OCI-M2 (cell line): ENCODE data around the gene NPIPA1.
"Not testable (repeated sequence)": the region's sequence is repeated elsewhere in the genome, so short reads cannot be mapped to it uniquely, and the experiment has no call there.

Source experiments
- DNase-seq: peaks from one replicate; lab custom pipeline; 2025; ENCODE audit not compliant: unreplicated experiment; lab: John Stamatoyannopoulos, UW

NPIPA1 gene

DNA sequence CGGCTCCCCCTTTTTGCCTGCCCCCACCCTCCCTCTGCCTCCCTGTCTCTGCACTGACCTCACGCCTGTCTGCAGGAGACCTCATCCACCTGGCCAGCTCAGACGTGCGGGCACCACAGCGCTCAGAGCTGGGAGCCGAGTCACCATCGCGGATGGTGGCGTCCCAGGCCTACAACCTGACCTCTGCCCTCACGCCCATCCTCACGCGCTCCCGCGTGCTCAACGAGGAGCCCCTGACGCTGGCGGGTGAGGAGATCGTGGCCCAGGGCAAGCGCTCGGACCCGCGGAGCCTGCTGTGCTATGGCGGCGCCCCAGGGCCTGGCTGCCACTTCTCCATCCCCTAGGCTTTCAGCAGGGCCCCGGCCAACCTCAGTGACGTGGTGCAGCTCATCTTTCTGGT, 8.1 kb upstream of the NPIPA1 start:
- DNase-seq = not testable (repeated sequence)

DNA sequence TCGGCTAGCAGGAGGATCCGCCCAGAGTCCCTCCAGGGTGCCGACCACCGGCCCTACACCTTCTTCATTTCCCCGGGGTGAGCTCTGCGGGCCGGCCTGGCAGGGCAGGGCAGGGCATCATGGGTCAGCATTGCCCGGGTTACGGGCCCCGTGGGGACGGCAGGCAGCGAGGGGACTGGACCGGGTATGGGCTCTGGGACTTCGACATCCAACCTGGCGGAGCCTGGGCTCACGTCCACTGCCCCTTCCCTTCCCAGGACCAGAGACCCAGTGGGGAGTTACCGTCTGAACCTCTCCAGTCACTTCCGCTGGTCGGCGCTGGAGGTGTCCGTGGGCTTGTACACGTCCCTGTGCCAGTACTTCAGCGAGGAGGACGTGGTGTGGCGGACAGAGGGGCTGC, 7.0 kb upstream of the NPIPA1 start:
- DNase-seq = not testable (repeated sequence)

DNA sequence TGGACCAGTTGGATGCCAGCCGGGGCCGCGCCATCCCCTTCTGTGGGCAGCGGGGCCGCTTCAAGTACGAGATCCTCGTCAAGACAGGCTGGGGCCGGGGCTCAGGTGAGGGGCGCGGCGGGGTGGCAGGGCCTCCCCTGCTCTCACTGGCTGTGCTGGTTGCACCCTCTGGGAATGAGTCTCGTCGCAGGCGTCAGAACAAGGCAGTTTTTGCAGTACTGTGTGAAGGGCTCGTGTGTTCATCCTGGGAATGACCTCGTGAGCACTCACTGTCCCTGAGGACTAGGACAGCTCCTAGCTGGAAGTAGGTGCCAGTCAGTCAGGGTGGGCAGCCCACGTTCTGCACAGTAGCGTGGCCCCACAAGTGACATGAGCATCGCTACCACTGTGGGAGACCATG, 6.3 kb upstream of the NPIPA1 start:
- DNase-seq = not testable (repeated sequence)

DNA sequence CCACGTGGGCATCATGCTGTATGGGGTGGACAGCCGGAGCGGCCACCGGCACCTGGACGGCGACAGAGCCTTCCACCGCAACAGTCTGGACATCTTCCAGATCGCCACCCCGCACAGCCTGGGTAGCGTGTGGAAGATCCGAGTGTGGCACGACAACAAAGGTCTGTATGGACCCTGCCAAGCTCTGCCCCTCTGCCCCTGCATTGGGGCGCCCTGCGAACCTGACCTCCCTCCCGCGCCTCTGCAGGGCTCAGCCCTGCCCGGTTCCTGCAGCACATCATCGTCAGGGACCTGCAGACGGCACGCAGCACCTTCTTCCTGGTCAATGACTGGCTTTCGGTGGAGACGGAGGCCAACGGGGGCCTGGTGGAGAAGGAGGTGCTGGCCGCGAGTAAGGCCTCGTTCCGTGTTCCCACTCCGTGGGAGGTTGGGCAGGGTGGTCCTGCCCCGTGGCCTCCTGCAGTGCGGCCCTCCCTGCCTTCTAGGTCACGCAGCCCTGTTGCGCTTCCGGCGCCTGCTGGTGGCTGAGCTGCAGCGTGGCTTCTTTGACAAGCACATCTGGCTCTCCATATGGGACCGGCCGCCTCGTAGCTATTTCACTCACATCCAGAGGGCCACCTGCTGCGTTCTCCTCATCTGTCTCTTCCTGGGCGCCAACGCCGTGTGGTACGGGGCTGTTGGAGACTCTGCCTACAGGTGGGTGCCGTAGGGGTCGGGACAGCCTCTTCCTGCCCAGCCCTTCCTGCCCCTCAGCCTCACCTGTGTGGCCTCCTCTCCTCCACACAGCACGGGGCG, 4.5 kb upstream of the NPIPA1 start:
- DNase-seq = not testable (repeated sequence)

DNA sequence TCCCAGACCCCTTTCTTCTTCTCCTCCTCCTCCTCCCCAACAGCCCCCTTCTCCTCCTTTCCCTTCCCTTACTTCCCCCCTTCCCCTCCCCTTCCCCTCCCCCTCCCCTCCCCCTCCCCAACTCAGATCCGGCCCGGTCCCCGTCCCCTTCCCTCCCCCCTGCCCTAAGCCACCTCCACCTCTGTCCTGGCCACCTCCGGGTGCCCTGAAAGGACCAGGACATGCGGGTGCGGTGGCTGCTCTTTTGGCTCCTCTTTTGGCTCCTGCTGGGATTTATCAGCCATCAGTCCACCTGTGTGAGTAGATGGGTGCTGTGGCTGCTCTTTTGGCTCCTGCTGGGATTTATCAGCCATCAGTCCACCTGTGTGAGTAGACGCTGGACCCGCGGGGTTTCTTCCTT, 751 bp downstream of the NPIPA1 start:
- DNase-seq = not testable (repeated sequence)

DNA sequence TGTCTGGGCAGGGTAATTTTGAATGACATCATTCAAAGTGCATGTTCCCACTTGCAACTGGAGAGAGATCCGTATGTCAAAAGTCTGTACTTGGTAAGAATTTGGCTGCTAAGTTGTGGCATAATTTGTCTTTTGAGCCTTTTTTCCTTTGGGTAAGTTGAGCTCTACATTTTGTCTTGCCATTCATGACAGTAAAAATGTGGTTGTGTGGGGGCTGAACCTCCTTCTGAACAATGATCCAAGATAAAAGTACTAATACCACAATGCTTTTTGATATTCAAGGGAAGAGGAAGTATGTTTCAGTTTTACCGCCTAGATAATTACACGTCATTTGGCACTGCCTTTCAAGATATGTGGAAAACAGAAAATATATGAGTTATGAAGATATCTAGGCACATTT, 5.4 kb downstream of the NPIPA1 start:
- DNase-seq = not testable (repeated sequence)

DNA sequence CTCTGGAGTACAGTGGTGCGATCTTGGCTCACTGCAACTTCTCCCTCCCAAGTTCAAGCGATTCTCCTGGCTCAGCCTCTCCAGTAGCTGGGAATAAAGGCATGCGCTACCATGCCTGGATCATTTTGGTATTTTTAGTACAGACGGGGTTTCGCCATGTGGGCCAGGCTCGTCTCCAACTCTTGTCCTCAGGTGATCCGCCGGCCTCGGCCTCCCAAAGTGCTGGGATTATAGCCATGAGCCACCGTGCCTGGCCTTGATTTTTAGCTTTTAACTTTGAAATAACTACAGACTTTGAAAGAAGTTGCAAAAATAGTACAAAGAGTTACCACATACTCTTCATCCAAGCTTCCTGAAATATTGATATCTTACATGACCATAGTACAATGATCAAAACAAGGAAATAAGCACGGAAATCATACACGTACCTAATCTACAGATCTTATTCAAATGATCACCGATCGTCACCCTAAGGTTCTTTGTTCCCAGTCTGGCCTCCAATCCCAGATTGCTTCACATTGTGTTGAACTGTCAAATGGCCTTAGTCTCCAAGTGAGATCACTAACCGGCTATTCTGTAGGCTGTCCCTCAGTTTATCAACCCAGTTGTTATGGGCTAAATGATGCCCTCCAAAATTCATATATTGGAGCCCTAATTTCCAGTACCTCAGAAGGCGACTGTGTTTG, 18.4 kb downstream of the NPIPA1 start:
- no peak for DNase-seq

DNA sequence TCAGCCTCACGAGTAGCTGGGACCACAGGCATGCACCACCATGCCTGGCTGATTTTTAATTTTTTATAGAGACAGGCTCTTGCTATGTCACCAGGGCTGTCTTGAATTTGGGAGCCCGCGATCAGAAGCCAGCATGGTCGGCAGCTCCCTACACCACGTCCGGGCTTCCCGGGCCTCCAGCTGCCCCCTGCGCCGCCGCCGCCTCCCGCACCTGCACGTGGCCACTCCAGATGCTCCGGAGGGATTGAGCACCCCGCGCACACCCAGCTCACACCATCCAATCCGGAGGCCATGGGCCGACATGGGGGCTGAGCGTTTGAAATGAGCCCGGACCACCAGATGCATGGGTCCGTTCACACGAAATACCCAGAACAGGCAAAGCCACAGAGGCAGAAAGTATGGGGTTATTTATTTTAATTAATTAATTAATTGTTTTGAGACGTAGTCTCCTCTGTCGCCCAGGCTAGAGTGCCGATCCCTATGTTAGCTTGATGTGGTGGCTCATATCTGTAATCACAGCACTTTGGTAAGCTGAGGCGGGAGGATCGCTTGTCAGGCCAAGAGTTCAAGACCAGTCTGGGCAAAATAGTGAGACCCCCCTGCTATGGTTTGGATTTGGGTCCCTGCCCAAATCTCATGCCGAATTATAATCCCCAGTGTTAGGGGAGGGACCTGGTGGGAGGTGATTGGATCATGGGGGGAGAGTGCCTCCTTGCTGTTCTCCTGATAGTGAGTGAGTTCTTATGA, 20.5 kb downstream of the NPIPA1 start:
- no peak for DNase-seq

DNA sequence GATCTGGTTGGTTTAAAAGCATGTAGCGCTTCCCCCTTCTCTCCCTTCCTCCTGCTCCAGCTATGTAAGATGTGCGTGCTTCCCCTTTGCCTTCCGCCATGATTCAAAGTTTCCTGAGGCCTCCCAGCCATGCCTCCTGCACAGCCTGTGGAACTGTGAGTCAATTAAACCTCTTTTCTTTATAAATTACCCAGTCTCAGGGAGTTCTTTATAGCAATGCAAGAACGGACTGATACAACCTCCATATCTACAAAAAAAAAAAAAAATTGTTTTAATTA, 21.0 kb downstream of the NPIPA1 start:
- DNase-seq = no peak

DNA sequence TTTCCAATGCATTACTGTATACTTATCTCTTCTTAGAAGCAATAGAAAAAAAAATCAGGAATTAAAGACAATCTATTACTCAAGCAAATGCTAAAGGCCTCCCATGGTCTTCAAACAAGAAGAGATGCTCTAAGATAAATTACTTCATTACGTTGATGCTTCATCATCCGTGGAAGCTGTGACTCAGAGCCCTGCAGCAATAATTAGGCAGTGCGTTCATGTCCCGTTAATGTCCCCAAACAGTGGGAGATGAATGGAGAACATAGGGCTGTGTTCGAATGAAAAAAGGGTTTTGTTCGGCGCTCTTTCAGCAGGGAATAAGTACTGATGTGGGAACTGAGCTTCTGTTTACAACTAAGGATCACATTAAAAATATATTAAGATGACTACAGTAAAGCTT, 21.7 kb downstream of the NPIPA1 start:
- DNase-seq = no peak

DNA sequence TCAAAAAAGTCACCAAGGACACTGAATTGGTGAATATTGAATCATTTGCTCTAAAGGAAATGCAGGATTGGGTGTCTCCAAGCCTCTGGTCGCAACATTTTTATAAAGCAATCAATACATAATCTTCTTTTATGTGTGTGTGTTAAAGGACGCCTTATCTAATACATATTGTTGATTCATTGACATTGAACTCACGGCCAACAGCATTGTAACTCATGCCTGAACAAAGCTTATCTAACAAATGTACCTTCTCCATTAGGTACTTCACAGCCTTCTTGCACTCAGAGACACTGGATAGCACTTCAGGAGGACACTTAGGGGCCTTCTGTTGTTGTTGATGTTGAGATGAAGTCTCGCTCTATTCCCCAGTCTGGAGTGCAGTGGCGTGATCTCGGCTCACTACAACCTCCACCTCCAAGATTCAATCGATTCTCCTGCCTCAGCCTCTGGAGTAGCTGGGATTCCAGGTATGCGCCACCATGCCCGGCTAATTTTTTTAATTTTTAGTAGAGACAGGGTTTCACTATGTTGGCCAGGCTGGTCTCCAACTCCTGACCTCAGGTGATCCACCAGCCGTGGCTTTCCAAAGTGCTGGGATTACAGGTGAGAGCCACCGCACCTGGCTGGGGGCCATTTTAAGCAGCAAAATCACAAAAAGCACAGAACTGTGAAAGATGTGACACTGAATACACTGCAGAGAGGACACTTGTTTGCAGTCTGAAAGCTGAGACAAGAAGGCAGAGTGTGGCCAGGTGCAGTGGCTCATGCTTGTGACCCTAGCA, 24.4 kb downstream of the NPIPA1 start:
- no peak for DNase-seq

DNA sequence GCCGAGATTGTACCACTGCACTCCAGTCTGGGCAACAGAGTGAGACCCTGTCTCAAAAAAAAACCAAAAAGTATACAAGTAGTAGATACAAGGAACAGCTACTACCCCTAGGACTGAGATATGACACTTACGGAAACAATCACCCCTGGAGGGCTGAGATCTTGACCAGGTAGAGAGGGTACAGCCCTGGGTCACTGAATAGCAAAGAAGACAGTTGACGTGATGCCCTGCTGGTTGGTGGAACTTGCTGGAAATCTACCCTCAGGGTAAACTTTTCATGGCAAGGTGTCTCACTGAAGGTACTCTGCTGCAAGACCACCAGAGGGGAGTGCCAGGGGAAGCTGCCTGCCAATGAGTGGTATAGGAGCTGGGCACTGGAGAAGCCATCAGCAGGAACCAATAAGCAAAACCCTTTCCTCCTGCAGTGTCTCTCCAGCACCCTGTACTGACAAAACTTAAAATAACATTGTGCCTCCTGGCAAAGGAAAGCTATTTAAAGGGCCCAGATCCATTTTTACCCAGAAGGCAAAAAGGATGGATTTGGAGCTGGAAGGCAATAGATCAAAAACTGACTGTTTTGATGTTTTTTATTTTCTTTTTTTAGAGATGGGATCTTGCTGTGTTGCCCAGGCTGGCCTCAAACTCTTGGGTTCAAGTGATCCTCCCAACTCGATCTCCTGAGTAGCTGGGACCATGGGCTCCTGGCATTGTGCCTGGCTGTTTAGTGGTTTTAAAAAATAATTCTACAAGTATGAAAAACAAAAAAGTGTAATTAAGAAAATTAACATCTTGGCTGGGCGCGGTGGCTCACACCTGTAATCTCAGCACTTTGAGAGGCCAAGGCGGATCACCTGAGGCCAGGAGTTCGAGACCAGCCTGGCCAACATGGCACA, 26.3 kb downstream of the NPIPA1 start:
- no peak for DNase-seq

DNA sequence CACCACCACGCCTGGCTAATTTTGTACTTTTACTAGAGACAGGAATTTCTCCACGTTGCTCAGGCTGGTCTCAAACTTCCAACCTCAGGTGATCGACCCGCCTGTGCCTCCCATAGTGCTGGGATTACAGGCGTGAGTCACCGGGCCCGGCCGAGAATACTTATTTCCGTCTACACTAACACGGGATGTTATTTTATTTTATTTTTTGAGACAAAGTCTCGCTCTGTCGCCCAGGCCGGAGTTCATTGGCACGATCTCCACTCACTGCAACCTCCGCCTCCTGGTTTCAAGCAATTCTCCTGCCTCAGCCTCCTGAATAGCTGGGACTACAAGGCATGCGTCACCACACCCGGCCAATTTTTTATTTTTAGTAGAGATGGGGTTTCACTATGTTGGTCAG, 28.1 kb downstream of the NPIPA1 start:
- no peak for DNase-seq

DNA sequence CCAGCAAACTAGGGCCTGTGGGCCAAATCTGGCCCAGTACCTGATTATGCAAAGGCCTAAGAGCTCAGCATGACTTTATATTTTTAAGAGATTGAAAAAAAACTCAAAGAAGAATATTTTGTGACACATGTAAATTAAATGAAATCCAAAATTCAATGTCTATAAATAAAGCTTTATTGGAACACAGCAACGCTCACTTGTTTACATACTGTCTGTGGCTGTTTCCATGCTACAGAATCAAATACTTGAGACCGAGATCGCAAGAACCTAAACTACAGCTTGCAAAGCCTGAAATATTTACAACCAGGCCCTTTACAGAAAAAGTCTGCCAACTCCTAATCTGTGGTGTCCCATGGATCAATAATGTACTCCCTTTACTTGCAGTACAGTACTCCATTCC, 32.6 kb downstream of the NPIPA1 start:
- not testable (repeated sequence) for DNase-seq

DNA sequence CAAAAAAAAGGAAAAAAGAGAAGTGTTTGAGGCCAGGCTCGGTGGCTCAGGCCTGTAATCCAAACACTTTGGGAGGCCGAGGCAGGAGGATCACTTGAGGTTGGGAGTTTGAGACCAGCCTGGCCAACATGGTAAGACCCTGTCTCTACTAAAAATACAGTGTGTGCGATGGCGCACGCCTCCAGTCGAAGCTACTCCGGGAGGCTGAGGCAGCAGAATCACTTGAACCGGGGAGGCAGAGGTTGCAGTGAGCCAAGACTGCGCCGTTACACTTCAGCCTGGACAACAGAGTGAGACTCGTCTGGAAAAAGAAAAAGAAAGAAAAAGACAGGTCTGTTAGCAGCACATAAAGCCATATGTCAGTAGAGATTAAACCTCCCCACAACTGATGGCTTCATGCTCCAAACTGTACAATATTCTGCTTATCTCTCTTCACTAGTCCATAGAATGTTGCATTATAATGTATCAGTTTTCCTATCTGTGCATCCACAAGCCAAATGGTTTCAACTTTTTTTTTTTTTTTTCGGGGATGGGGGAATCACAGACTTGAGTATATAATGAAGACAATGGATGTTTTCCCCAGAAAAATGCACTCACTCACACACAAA, 34.5 kb downstream of the NPIPA1 start:
- DNase-seq = peak; percentile 48

DNA sequence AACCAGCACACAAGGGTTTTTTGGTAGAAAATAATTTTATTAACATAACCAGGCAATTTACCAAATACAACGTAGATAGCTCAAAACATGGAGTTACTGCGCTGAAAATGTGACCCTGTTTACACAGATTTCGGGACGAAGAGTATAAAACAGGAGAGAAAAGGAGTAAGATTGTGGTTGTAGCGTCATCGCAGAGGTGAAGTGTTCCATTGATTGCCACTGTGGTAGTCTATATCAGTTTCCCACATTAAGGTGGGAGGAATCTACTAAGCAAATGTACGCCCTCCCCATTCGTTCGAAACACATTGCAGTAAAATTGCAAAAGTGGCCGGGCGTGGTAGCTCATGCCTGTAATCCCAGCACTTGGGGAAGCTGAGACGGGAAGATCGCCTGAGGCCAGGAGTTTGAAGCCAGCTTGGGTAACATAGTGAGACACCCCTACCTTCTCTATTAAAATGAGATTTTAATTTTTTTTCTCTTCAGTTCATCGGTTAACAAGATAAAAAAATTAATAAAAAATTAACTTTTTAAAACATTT, 36.6 kb downstream of the NPIPA1 start:
- DNase-seq = not testable (repeated sequence)

DNA sequence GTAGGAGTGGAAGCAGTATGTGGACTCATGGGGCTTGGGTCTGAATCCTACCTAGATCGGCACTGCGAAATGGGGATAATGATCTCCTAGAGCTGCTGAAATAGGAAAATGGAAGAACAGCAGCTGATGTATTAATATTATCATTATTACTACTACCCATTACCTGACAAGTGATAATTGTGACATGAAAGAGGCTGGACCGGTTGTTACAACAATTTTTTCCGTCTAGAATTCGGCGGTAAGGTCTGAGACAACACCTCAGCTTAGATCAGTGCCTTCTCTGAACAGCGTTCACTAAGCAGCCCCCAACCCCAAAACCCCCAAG, 37.0 kb downstream of the NPIPA1 start:
- DNase-seq = peak; percentile 33

DNA sequence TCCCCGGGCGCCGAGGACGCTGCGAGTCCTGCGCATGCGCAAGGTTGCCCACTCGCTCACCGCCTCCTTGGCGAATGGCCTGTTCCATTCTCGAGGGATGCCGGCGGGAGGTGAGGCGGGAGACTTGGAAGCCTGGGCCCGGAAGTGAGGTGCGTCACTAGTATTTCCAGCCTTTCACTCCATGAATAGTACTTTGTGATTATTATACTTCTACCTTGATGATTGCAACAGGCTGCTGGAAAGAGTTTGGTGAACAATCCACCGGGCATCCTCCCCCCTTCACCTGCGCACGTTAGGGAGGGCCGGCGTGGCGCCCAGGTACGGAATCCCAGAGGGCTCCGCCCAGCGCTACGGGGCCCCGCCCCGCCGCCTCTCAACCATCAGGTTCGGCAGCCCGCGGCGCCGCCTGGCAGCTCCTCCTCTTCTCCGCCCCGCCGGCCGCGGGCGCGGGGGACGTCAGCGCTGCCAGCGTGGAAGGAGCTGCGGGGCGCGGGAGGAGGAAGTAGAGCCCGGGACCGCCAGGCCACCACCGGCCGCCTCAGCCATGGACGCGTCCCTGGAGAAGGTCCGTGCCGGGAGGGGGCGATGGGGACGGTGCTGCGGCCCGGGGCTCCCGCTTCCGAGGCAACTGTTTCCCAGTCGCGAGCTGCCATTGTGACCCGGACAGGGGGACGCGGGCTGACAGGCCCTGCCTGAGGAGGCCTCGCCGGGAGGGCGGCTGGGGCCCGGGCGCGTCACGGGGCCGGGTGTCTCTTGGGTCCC, 37.6 kb downstream of the NPIPA1 start, which contains the start of gene PDXDC1:
Gene PDXDC1 (plus strand): TSS at position 371 of the 762 bp plus-strand sequence. CDS start 174 bp downstream, at position 545.
- peak; percentile 44 for DNase-seq
